Fibroblast of the conjunctiva (primary cell): Measurements from ENCODE around the gene HECW1.

ENCODE experiments used
- DNase-seq: peaks from one replicate; pipeline ENCODE4 v3.0.0-alpha.2; 2010; ENCODE audit warnings: low read depth

HECW1 gene

GRCh38 chr7:43265139-43265538, 152.7 kb downstream of the HECW1 start:
- no peak for DNase-seq

GRCh38 chr7:43273939-43274719, 161.7 kb downstream of the HECW1 start:
- no peak for DNase-seq

- no peak for DNase-seq
Observed at GRCh38 chr7:43274752-43275151, 162.3 kb downstream of the HECW1 start.

- no peak for DNase-seq
Observed at GRCh38 chr7:43276547-43276946, 164.1 kb downstream of the HECW1 start.

- DNase-seq, result no peak
Observed at GRCh38 chr7:43278088-43278644, 165.7 kb downstream of the HECW1 start.

GRCh38 chr7:43281268-43281667, 168.8 kb downstream of the HECW1 start:
- no peak for DNase-seq

- DNase-seq, result no peak
Observed at GRCh38 chr7:43283706-43284105, 171.3 kb downstream of the HECW1 start.

- no peak for DNase-seq
Observed at GRCh38 chr7:43289826-43290225, 177.4 kb downstream of the HECW1 start.

- no peak for DNase-seq
Observed at GRCh38 chr7:43290978-43291377, 178.5 kb downstream of the HECW1 start.

- no peak for DNase-seq
Observed at GRCh38 chr7:43291789-43292188, 179.3 kb downstream of the HECW1 start.

GRCh38 chr7:43292384-43292783, 179.9 kb downstream of the HECW1 start:
- no peak for DNase-seq

- DNase-seq, result peak; percentile 57
Observed at GRCh38 chr7:43294080-43294630, 181.7 kb downstream of the HECW1 start.

- no peak for DNase-seq
Observed at GRCh38 chr7:43295429-43295828, 183.0 kb downstream of the HECW1 start.

GRCh38 chr7:43296306-43296705, 183.9 kb downstream of the HECW1 start:
- DNase-seq, result no peak

- no peak for DNase-seq
Observed at GRCh38 chr7:43298617-43299016, 186.2 kb downstream of the HECW1 start.

GRCh38 chr7:43300121-43300520, 187.7 kb downstream of the HECW1 start:
- no peak for DNase-seq

- no peak for DNase-seq
Observed at GRCh38 chr7:43302211-43302711, 189.8 kb downstream of the HECW1 start.

- no peak for DNase-seq
Observed at GRCh38 chr7:43302773-43303460, 190.5 kb downstream of the HECW1 start.

GRCh38 chr7:43303740-43304241, 191.3 kb downstream of the HECW1 start:
- DNase-seq, result no peak

GRCh38 chr7:43306404-43306803, 194.0 kb downstream of the HECW1 start:
- DNase-seq, result no peak

- DNase-seq, result no peak
Observed at GRCh38 chr7:43307522-43307921, 195.1 kb downstream of the HECW1 start.

- DNase-seq, result no peak
Observed at GRCh38 chr7:43308913-43309705, 196.7 kb downstream of the HECW1 start.
